Muscle of leg (tissue), 11 donors: ENCODE data around the gene TSC22D2. TPM values are rescaled to one million over a fixed set of nuclear protein-coding genes. Genes with fewer than 3 reads are reported as not detected.
"Not testable (repeated sequence)": the region's sequence is repeated elsewhere in the genome, so short reads cannot be mapped to it uniquely, and the experiment has no call there.

ENCODE experiments used
- DNase-seq: peaks from one replicate; pipeline ENCODE4 v3.0.0; 2013
- H3K27ac ChIP-seq: one replicate; pipeline ENCODE4 v1.5.1; 2013; ENCODE audit warnings: mild to moderate bottlenecking, low read length, control low read depth
- H3K27me3 ChIP-seq: one replicate; pipeline ENCODE4 v1.6.1; 2013; ENCODE audit warnings: low read length; ENCODE audit not compliant: control insufficient read depth, insufficient read depth
- H3K36me3 ChIP-seq: one replicate; pipeline ENCODE4 v1.6.1; 2013; ENCODE audit warnings: low read length; ENCODE audit not compliant: control insufficient read depth, insufficient read depth
- H3K4me1 ChIP-seq: one replicate; pipeline ENCODE4 v1.6.1; 2013; ENCODE audit warnings: low read length; ENCODE audit not compliant: control insufficient read depth, insufficient read depth
- H3K4me3 ChIP-seq: one replicate; pipeline ENCODE4 v1.5.1; 2013; ENCODE audit warnings: low read length, control low read depth
- H3K9me3 ChIP-seq: replicated peaks from 2 replicates; pipeline ENCODE4 v1.6.1; 2013; ENCODE audit warnings: low read depth, low read length; ENCODE audit not compliant: control insufficient read depth
- WGBS: methylation state at CpG from one replicate; pipeline ENCODE4 v1.1.5; 2013; ENCODE audit warnings: missing lambda C conversion rate; ENCODE audit not compliant: insufficient coverage; 5-methylcytosine and 5-hydroxymethylcytosine counted together
- polyA plus RNA-seq, 8 donors: library from polyadenylated mRNA; unstranded; fragments of 120-200 nt; gene quantifications; one replicate each; pipeline versions ENCODE4 v1.2.1 to v1.2.3, GENCODE V29; 2013; ENCODE audit warnings: inconsistent platforms in 1 of 8, low replicate concordance in 1 of 8; ENCODE audit not compliant: insufficient read length in 8 of 8, insufficient read depth in 1 of 8
- total RNA-seq: library from RNA; stranded (reverse); fragments of 120-200 nt; gene quantifications from one replicate; pipeline ENCODE4 v1.2.4, GENCODE V29; 2013

The TSC22D2 gene
- total and polyA plus RNA-seq, 9 donors = 16.2 to 69.5 (median 50.1) TPM

- H3K27me3 ChIP-seq = no peaks in the 10 kb centered on the region
- peaks cover 7% of the 10 kb centered on the region for H3K36me3 ChIP-seq
- WGBS = no CpG with 5 or more reads among the region's 3 CpGs
- no peaks in the 10 kb centered on the region for H3K4me1 ChIP-seq
- H3K9me3 ChIP-seq = no peaks in the 10 kb centered on the region
- DNase-seq = no peak
- H3K27ac ChIP-seq = no peak overlapping the region
- H3K4me3 ChIP-seq = no peak overlapping the region
Measured at GRCh38 chr3:150458001-150458400, 49.9 kb downstream of the TSC22D2 start.

GRCh38 chr3:150460484-150460883 is 52.4 kb downstream of the TSC22D2 start:
- no peak overlapping the region for H3K4me3 ChIP-seq
- no peaks in the 10 kb centered on the region for H3K9me3 ChIP-seq
- H3K27ac ChIP-seq = no peak overlapping the region
- no CpG with 5 or more reads among the region's 1 CpG for WGBS
- no peak for DNase-seq
- no peaks in the 10 kb centered on the region for H3K27me3 ChIP-seq
- no peaks in the 10 kb centered on the region for H3K4me1 ChIP-seq
- peaks cover 7% of the 10 kb centered on the region for H3K36me3 ChIP-seq

- H3K36me3 ChIP-seq = peaks cover 7% of the 10 kb centered on the region
- no peaks in the 10 kb centered on the region for H3K27me3 ChIP-seq
- no peak overlapping the region for H3K4me3 ChIP-seq
- no peaks in the 10 kb centered on the region for H3K4me1 ChIP-seq
- no peak overlapping the region for H3K27ac ChIP-seq
- DNase-seq = no peak
- H3K9me3 ChIP-seq = no peaks in the 10 kb centered on the region
- WGBS = no CpG with 5 or more reads among the region's 4 CpGs
Measured at GRCh38 chr3:150461399-150461798, 53.3 kb downstream of the TSC22D2 start.

DNA sequence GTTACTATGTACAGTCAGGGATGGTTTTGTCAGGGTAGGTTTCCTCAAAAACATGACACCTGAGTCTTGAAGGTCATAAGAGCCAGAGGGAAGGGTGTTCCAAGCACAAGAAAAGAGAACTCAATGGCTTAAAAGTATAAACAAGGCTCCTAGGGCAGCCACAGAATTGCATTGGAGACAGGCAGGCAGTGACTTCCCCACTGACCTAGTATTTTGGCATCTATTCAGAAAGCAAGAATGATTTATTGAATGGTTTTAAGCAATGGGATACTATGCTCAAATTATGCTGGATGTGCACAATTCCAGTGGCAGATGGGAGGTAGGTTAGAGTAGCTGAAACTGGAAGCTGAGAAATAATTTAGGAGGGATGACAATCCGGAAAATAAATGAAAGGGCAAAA is 54.0 kb downstream of the TSC22D2 start:
- H3K4me3 ChIP-seq = no peak overlapping the region
- WGBS = no CpG with 5 or more reads among the region's 1 CpG
- H3K4me1 ChIP-seq = no peaks in the 10 kb centered on the region
- no peak for DNase-seq
- H3K27ac ChIP-seq = no peak overlapping the region
- H3K36me3 ChIP-seq = peaks cover 7% of the 10 kb centered on the region
- no peaks in the 10 kb centered on the region for H3K9me3 ChIP-seq
- no peaks in the 10 kb centered on the region for H3K27me3 ChIP-seq

DNA sequence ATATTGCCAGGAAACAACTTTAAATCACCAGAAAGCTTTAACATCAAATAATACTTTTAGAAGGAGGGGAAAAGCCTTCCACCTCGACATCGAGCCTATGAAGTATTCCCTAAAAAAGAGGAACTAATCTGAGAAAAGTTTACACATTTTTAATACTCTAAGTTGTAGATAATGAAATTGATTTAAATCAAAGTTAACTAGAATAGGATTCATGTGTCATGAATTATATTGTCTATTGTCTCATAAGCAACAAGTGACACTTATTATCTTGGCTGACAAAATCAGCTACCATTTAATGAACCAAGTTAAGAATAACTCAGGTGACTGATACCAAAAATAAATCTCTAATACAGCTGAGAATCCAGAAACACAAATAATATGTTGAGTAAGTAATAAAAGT is 56.6 kb downstream of the TSC22D2 start:
- Histone ChIP-seq H3K27me3 (no peaks in the 10 kb centered on the region), H3K4me3 (no peak overlapping the region), H3K4me1 (peaks cover 4% of the 10 kb centered on the region), H3K9me3 (no peaks in the 10 kb centered on the region), H3K36me3 (no peaks in the 10 kb centered on the region), H3K27ac (no peak overlapping the region)
- no CpG with 5 or more reads among the region's 2 CpGs for WGBS
- no peak for DNase-seq

DNA sequence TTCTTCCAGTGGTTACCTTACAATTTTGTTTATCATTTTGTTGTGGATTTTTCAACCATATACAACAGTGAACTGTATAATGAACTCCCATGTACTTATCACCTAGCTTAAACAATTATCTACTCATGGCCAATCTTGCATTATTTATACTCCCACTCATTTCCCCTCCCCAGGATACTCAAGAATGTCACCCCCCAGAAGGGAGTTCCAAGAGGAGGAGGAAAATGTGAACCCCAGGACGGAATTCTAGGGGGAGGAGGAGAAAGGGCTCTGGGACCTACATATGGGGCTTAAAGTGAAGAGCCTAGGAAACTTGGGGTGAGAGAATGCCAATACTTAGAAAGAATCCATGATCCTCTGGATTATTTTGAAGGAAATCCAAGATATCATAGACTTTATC is 59.3 kb downstream of the TSC22D2 start:
- DNase-seq = no peak
- H3K27ac ChIP-seq = no peak overlapping the region
- no peaks in the 10 kb centered on the region for H3K27me3 ChIP-seq
- no peaks in the 10 kb centered on the region for H3K36me3 ChIP-seq
- no peak overlapping the region for H3K4me3 ChIP-seq
- no CpG with 5 or more reads among the region's 1 CpG for WGBS
- no peaks in the 10 kb centered on the region for H3K9me3 ChIP-seq
- H3K4me1 ChIP-seq = peaks cover 7% of the 10 kb centered on the region

DNA sequence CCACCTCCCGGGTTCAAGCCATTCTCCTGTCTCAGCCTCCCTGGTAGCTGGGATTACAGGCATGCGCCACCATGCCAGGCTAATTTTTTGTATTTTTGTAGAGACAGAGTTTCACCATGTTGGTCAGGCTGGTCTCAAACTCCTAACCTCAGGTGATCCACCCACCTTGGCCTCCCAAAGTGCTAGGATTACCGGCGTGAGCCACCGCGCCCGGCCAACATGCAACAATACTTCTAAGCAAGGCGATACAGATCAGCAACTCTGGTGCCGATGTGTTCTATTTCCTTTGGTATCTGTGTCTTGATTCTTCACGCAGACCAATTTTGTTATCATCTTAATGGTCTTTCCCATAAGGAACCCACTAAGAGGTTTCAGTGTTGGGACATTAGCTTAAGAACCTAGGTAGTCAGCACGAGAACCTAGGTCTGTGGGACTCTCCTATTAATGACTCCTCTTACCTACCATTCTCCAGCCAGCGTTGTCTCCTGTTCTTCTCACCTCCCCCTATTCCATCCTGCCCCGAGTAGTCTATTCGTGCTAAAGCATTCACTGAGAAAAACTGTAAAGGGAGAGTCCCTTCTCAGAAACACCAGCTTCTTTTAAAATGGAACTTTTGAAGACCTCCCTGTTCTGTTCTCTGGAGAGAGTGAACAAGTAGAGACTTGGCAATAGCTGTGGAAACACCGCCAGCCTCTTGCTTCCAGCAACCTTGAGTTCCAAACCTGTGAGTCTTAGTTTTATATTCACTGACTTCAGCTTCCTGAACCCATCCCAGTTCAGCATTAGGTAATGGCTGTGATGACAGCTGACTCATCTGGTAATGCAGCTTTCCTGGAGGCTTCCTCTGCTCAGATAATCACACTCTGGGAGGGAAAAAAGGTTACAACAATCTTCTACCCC is 61.2 kb downstream of the TSC22D2 start:
- Histone ChIP-seq H3K9me3 (no peaks in the 10 kb centered on the region), H3K4me1 (peaks cover 7% of the 10 kb centered on the region), H3K27me3 (no peaks in the 10 kb centered on the region), H3K36me3 (no peaks in the 10 kb centered on the region), H3K4me3 (no peak overlapping the region), H3K27ac (peak overlapping the region; percentile 83)
- peak; percentile 95 for DNase-seq
- 89% methylated on average over 9 of the region's 15 CpGs for WGBS

DNA sequence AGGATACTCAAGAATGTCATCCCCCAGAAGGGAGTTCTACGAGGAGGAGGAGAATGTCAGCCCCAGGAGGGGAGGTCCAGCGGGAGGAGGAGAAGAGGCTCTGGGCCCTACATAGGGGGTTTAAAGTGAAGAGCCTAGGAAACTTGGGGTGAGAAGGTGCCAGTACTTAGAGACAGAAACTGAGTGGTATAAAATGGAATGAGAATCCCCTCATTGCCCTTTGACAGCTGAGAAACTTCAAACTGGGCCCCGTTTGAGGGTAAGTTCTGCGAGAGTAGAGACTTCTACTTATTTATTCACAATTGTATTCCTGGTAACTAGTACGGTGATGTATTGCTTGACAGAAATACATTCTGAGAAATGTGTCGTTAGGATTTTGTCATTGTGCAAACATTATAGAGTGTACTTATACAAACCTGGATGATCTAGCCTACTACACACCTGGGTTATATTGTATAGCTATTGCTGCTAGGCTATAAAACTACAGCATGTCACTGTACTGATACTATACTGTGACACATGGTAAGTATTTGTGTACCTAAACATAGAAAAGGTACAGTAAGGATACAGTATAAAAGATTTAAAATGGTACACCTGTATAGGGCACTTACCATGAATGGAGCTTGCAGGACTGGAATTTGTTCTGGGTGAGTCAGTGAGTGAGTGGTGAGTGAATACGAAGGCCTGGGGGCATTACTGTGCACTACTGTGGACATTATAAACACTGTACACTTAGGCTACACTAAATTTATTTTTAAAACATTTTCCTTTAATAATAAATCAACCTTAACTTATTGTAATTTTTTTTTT is 62.0 kb downstream of the TSC22D2 start:
- peak; percentile 11 for DNase-seq
- 57% methylated on average over 1 of the region's 7 CpGs for WGBS
- no peaks in the 10 kb centered on the region for H3K27me3 ChIP-seq
- H3K4me1 ChIP-seq = peaks cover 7% of the 10 kb centered on the region
- peak overlapping the region; percentile 83 for H3K27ac ChIP-seq
- H3K9me3 ChIP-seq = no peaks in the 10 kb centered on the region
- no peaks in the 10 kb centered on the region for H3K36me3 ChIP-seq
- H3K4me3 ChIP-seq = no peak overlapping the region

DNA sequence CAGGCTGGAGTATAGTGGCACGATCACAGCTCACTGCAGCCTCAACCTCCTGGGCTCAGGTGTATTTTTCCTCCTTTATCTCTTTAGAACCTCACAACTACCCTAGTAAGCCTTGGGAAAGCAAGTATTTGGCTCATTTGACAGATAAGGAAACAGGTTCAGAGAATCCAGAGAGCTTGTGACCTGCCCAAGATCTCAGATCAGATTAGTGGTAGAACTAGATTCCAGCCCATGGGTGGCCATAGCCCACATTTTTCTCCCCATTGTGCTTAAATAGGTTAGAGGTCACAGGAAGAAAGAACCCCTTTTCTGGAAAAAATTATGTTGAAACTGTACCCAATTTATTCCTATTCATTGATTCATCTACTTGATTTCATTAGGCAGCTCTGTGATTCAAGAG is 64.3 kb downstream of the TSC22D2 start:
- no peak for DNase-seq
- Histone ChIP-seq H3K36me3 (no peaks in the 10 kb centered on the region), H3K27ac (no peak overlapping the region), H3K4me1 (peaks cover 7% of the 10 kb centered on the region), H3K9me3 (no peaks in the 10 kb centered on the region), H3K27me3 (no peaks in the 10 kb centered on the region), H3K4me3 (no peak overlapping the region)
- WGBS = 100% methylated on average over 1 of the region's 1 CpG

- not testable (repeated sequence) for H3K4me1 ChIP-seq, DNase-seq, H3K9me3 ChIP-seq, H3K27me3 ChIP-seq, H3K4me3 ChIP-seq, H3K36me3 ChIP-seq, H3K27ac ChIP-seq
- 100% methylated on average over 1 of the region's 8 CpGs for WGBS
Measured at GRCh38 chr3:150473161-150473560, 65.1 kb downstream of the TSC22D2 start.
